GM12878 (cell line): ENCODE data around the gene ADM2.

Experiments
- CTCF ChIP-seq, 3 experiments: IDR thresholded peaks in 2 of 3; conservative IDR thresholded peaks in 1 of 3; 2 replicates each; pipeline ENCODE4 v1.5.1; 2011; ENCODE audit warnings: low read depth in 3 of 3, low read length in 3 of 3, mild to moderate bottlenecking in 3 of 3, control low read depth in 2 of 3, moderate library complexity in 2 of 3, inconsistent platforms in 1 of 3, mixed read lengths in 1 of 3; ENCODE audit not compliant: control insufficient read depth in 2 of 3, insufficient read depth in 1 of 3; ENCODE audit errors: extremely low read depth in 1 of 3
- ELK1 ChIP-seq: IDR thresholded peaks from 2 replicates; pipeline ENCODE4 v1.6.1; 2012; ENCODE audit warnings: low read depth, low read length, improper control_type of control experiment
- EZH2 ChIP-seq: IDR thresholded peaks from 2 replicates; pipeline ENCODE4 v1.6.1; 2012; ENCODE audit warnings: low read depth, mild to moderate bottlenecking, control low read depth, inconsistent platforms, low read length, borderline replicate concordance; ENCODE audit not compliant: control insufficient read depth
- HDGF ChIP-seq: fragments of 450-650 bp; IDR thresholded peaks from 2 replicates; pipeline ENCODE4 v1.6.1; 2016; ENCODE audit warnings: antibody characterized with exemption
- NR2F1 ChIP-seq: fragments of 450-650 bp; conservative IDR thresholded peaks from 2 replicates; pipeline ENCODE4 v1.6.1; 2017; ENCODE audit warnings: mild to moderate bottlenecking
- REST ChIP-seq: IDR thresholded peaks from 2 replicates; pipeline ENCODE4 v1.6.1; 2012; ENCODE audit warnings: mild to moderate bottlenecking, low read depth, low read length
- RFX5 ChIP-seq: IDR thresholded peaks from 2 replicates; pipeline ENCODE4 v1.6.1; 2011; ENCODE audit warnings: low read depth, low read length, improper control_type of control experiment
- YY1 ChIP-seq: IDR thresholded peaks from 2 replicates; pipeline ENCODE4 v1.6.1; 2011; ENCODE audit warnings: low read depth, mild to moderate bottlenecking, low read length
- ZNF274 ChIP-seq: IDR thresholded peaks from one replicate; pipeline ENCODE4 v1.8.0; 2011; ENCODE audit not compliant: insufficient read length, insufficient read depth

GRCh38 chr22:50467341-50467740, 14.0 kb upstream of the ADM2 start:
- TF ChIP-seq CTCF (IDR thresholded peaks at IDR 0.05 in 2 of 3, conservative IDR thresholded peaks at IDR 0.05 in 1 of 3; ENCODE audit: control insufficient read depth in 2 of 3, extremely low read depth in 1 of 3, insufficient read depth in 1 of 3, low read depth in 3 of 3, low read length in 3 of 3) (no peak), YY1 (no peak), RFX5 (no peak), ELK1 (no peak), ZNF274 (no peak), HDGF (no peak), EZH2 (no peak), NR2F1 (no peak), REST (no peak)
